ENCODE measurements around the gene MINAR1.

The MINAR1 gene

GRCh38 chr15:79440355-79440908, 8.3 kb downstream of the MINAR1 start:
- Histone ChIP-seq H3K27me3 (ENCODE audit: insufficient read depth, low read depth, severe bottlenecking) (no peaks in the 10 kb centered on the region), H3K4me3 (ENCODE audit: low read depth, low read length) (no peak overlapping the region), H3K36me3 (no peaks in the 10 kb centered on the region), H3K9me3 (ENCODE audit: severe bottlenecking) (no peaks in the 10 kb centered on the region), H3K27ac (no peak overlapping the region)
- no peak for DNase-seq
- no peak for TF ChIP-seq CTCF (IDR thresholded peaks at IDR 0.05; ENCODE audit: low read depth, low read length)

- no peak overlapping the region for H3K4me3 ChIP-seq (ENCODE audit: low read depth, low read length)
- H3K27me3 ChIP-seq (ENCODE audit: insufficient read depth, low read depth, severe bottlenecking) = no peaks in the 10 kb centered on the region
- TF ChIP-seq CTCF (IDR thresholded peaks at IDR 0.05; ENCODE audit: low read depth, low read length) = peak; percentile 18; the same call in 1 of the 2 replicates
- DNase-seq = peak; percentile 81
- H3K27ac ChIP-seq = no peak overlapping the region
- H3K36me3 ChIP-seq = no peaks in the 10 kb centered on the region
- no peaks in the 10 kb centered on the region for H3K9me3 ChIP-seq (ENCODE audit: severe bottlenecking)
Observed at GRCh38 chr15:79442911-79443310, 10.8 kb downstream of the MINAR1 start.

- Histone ChIP-seq H3K9me3 (ENCODE audit: severe bottlenecking) (no peaks in the 10 kb centered on the region), H3K36me3 (no peaks in the 10 kb centered on the region), H3K27me3 (ENCODE audit: insufficient read depth, low read depth, severe bottlenecking) (no peaks in the 10 kb centered on the region), H3K27ac (no peak overlapping the region), H3K4me3 (ENCODE audit: low read depth, low read length) (no peak overlapping the region)
- TF ChIP-seq CTCF (IDR thresholded peaks at IDR 0.05; ENCODE audit: low read depth, low read length) = no peak
- no peak for DNase-seq
Observed at GRCh38 chr15:79447060-79447459, 14.9 kb downstream of the MINAR1 start.

- peak; percentile 31; the same call in 1 of the 2 replicates for TF ChIP-seq CTCF (IDR thresholded peaks at IDR 0.05; ENCODE audit: low read depth, low read length)
- Histone ChIP-seq H3K9me3 (ENCODE audit: severe bottlenecking) (no peaks in the 10 kb centered on the region), H3K4me3 (ENCODE audit: low read depth, low read length) (no peak overlapping the region), H3K27me3 (ENCODE audit: insufficient read depth, low read depth, severe bottlenecking) (no peaks in the 10 kb centered on the region), H3K36me3 (no peaks in the 10 kb centered on the region), H3K27ac (no peak overlapping the region)
- DNase-seq = no peak
Observed at GRCh38 chr15:79450648-79451047, 18.5 kb downstream of the MINAR1 start.

- no peak for TF ChIP-seq CTCF (IDR thresholded peaks at IDR 0.05; ENCODE audit: low read depth, low read length)
- no peak overlapping the region for H3K4me3 ChIP-seq (ENCODE audit: low read depth, low read length)
- no peaks in the 10 kb centered on the region for H3K27me3 ChIP-seq (ENCODE audit: insufficient read depth, low read depth, severe bottlenecking)
- H3K27ac ChIP-seq = no peak overlapping the region
- no peaks in the 10 kb centered on the region for H3K36me3 ChIP-seq
- DNase-seq = no peak
- no peaks in the 10 kb centered on the region for H3K9me3 ChIP-seq (ENCODE audit: severe bottlenecking)
Observed at GRCh38 chr15:79451361-79451999, 19.3 kb downstream of the MINAR1 start.
